K562 (cell line): Measurements from ENCODE around the gene HMSD. TPM values are rescaled to one million over a fixed set of nuclear protein-coding genes. Genes with fewer than 3 reads are reported as not detected.

Experiments
- ATAC-seq: fragments of 200-7000 bp; cut with Tn5 transposase; 3 replicates; pipeline ENCODE4 v1.9.1; 2020; ENCODE audit warnings: moderate library complexity
- BruUV-seq: library from RNA; stranded (reverse); fragments of 400-500 nt; replicated peaks from 2 replicates; lab custom pipeline; 2021; lab: Mats Ljungman, UMichigan
- CTCF ChIA-PET: fragments of 300-600 bp; formaldehyde crosslinking; extraction: SDS; loops from one replicate; lab custom pipeline; 2021; ENCODE audit warnings: low intra/inter-chr PET ratio; lab: Yijun Ruan, JAX
- POLR2A ChIA-PET: fragments of 300-600, 350-650 bp; sonication (Branson Sonifier 250); formaldehyde crosslinking; extraction: SDS; loops from one replicate; lab custom pipeline; 2021; ENCODE audit warnings: antibody characterized with exemption, inconsistent platforms; lab: Yijun Ruan, JAX
- DNase-seq, 4 experiments: peaks; one replicate each; pipeline versions ENCODE4 v3.0.0 to v3.0.0-alpha.2; 2011 to 2018; ENCODE audit warnings: low spot score in 3 of 4, mixed read lengths in 3 of 4; ENCODE audit errors: extremely low read depth in 1 of 4
- FAIRE-seq: peaks from 2 replicates; lab custom pipeline; 2011; peaks lifted over from hg19 to GRCh38; lab: Jason Lieb, UNC
- H2AFZ ChIP-seq: 2 replicates; pipeline ENCODE4 v1.6.0; 2011; ENCODE audit warnings: low read depth, low read length, control low read depth, inconsistent platforms
- H3K27ac ChIP-seq: fragments of 200-600 bp; 3 replicates; pipeline ENCODE4 v1.8.0; 2011; ENCODE audit warnings: low read depth, mild to moderate bottlenecking, control low read depth, inconsistent platforms, low read length, moderate library complexity, mixed read lengths; ENCODE audit errors: extremely low read depth
- H3K27me3 ChIP-seq, 2 experiments: fragments of 300-600 bp in 1 of 2; 2 replicates in 1 of 2; 3 replicates in 1 of 2; pipeline versions ENCODE4 v1.6.0 to v1.8.0; 2011; ENCODE audit warnings: inconsistent platforms in 2 of 2, low read length in 2 of 2, mild to moderate bottlenecking in 1 of 2, mixed read lengths in 1 of 2, moderate library complexity in 1 of 2; ENCODE audit not compliant: control insufficient read depth in 2 of 2, insufficient read depth in 2 of 2
- H3K36me3 ChIP-seq: fragments of 300-600 bp; 3 replicates; pipeline ENCODE4 v1.8.0; 2011; ENCODE audit warnings: mild to moderate bottlenecking, low read length, inconsistent platforms; ENCODE audit not compliant: control insufficient read depth, insufficient read depth
- H3K4me1 ChIP-seq, 2 experiments: fragments of 200-600 bp in 1 of 2; replicated peaks in 1 of 2; 2 replicates in 1 of 2; 3 replicates in 1 of 2; pipeline versions ENCODE4 v1.5.1 to v1.8.0; 2011; ENCODE audit warnings: inconsistent platforms in 2 of 2, low read length in 2 of 2, mild to moderate bottlenecking in 1 of 2, mixed read lengths in 1 of 2, moderate library complexity in 1 of 2; ENCODE audit not compliant: control insufficient read depth in 2 of 2, insufficient read depth in 2 of 2
- H3K4me2 ChIP-seq: 2 replicates; pipeline ENCODE4 v1.6.1; 2011; ENCODE audit warnings: low read length, control low read depth, inconsistent platforms, mixed read lengths; ENCODE audit not compliant: insufficient read depth
- H3K4me3 ChIP-seq: fragments of 200-600 bp; sonication (generic), shearing (Covaris generic); 2 replicates; pipeline ENCODE4 v1.5.1; 2016; ENCODE audit warnings: control low read depth, inconsistent platforms
- H3K79me2 ChIP-seq: fragments of 200-600 bp; 3 replicates; pipeline ENCODE4 v1.8.0; 2011; ENCODE audit warnings: low read length, inconsistent platforms; ENCODE audit not compliant: control insufficient read depth, insufficient read depth
- H3K9ac ChIP-seq, 2 experiments: 2 replicates each; pipeline versions ENCODE4 v1.6.0 to v1.6.1; 2011; ENCODE audit warnings: low read depth in 2 of 2, low read length in 2 of 2, control low read depth in 1 of 2, inconsistent platforms in 1 of 2, mild to moderate bottlenecking in 1 of 2, mixed read lengths in 1 of 2; ENCODE audit not compliant: insufficient read depth in 1 of 2
- H3K9me1 ChIP-seq: one replicate; pipeline ENCODE4 v1.6.0; 2011; ENCODE audit warnings: inconsistent platforms, mild to moderate bottlenecking, low read length, moderate library complexity; ENCODE audit not compliant: control insufficient read depth, insufficient read depth
- H3K9me3 ChIP-seq: replicated peaks from 2 replicates; pipeline ENCODE4 v1.5.1; 2011; ENCODE audit warnings: low read depth, low read length, inconsistent platforms; ENCODE audit not compliant: control insufficient read depth, insufficient read depth
- H4K20me1 ChIP-seq: replicated peaks from 2 replicates; pipeline ENCODE4 v1.6.1; 2011; ENCODE audit warnings: low read length, inconsistent platforms, mixed read lengths; ENCODE audit not compliant: control insufficient read depth, insufficient read depth
- CREB3 ChIP-seq: fragments of 450-650 bp; conservative IDR thresholded peaks from 2 replicates; pipeline ENCODE4 v1.6.1; 2016; ENCODE audit warnings: missing genetic modification characterization, low read depth, mild to moderate bottlenecking, missing compliant biosample characterization, moderate library complexity
- DIDO1 ChIP-seq: fragments of 450-650 bp; IDR thresholded peaks from 2 replicates; pipeline ENCODE4 v1.6.1; 2016; ENCODE audit warnings: low read depth, missing biosample characterization, missing genetic modification characterization
- ELF2 ChIP-seq: fragments of 250-450 bp; sonication (Bioruptor Pico); IDR thresholded peaks from 2 replicates; pipeline ENCODE4 v1.5.0; 2021; ENCODE audit warnings: mild to moderate bottlenecking
- MAZ ChIP-seq, 2 experiments: fragments of 450-650 bp in 1 of 2; sonication (generic) in 1 of 2; formaldehyde crosslinking; IDR thresholded peaks in 1 of 2; conservative IDR thresholded peaks in 1 of 2; 2 replicates each; pipeline versions ENCODE4 v1.4.0 to v1.5.0; 2020; ENCODE audit warnings: mild to moderate bottlenecking in 1 of 2, missing genetic modification reagents in 1 of 2
- RAD51 ChIP-seq: fragments of 450-650 bp; IDR thresholded peaks from 2 replicates; pipeline ENCODE4 v1.7.1; 2016; ENCODE audit warnings: low read depth, mild to moderate bottlenecking, borderline replicate concordance
- SMAD2 ChIP-seq: fragments of 150-350 bp; IDR thresholded peaks from 2 replicates; pipeline ENCODE4 v1.6.1; 2014; ENCODE audit warnings: low read depth, mild to moderate bottlenecking, low read length
- STAT5B ChIP-seq: fragments of 250-450 bp; sonication (Bioruptor Pico); IDR thresholded peaks from 2 replicates; pipeline ENCODE4 v1.8.0; 2021; ENCODE audit warnings: mild to moderate bottlenecking, inconsistent platforms
- TFAM ChIP-seq: fragments of 250-450 bp; sonication (Bioruptor Pico); conservative IDR thresholded peaks from 2 replicates; pipeline ENCODE4 v1.5.0; 2021; ENCODE audit warnings: mild to moderate bottlenecking, moderate library complexity
- ZNF384 ChIP-seq: IDR thresholded peaks from 2 replicates; pipeline ENCODE4 v1.6.1; 2012; ENCODE audit warnings: low read depth, low read length, improper control_type of control experiment
- WGBS: fragments of 100-300 bp; shearing (Covaris generic); methylation state at CpG from one replicate; pipeline ENCODE4 v1.1.6; 2016; ENCODE audit warnings: low coverage, mixed read lengths; ENCODE audit not compliant: insufficient coverage; ENCODE audit errors: missing lambda C conversion rate; 5-methylcytosine and 5-hydroxymethylcytosine counted together
- in situ Hi-C: fragments of 300-500 bp; cut with MboI; formaldehyde crosslinking; loops from 4 replicates; pipeline ENCODE4 v1.15.0; 2018; ENCODE audit warnings: inconsistent platforms, mixed read lengths
- intact Hi-C: fragments of 100-400 bp; cut with micrococcal nuclease; formaldehyde crosslinking; loops from 2 replicates; pipeline ENCODE4 v1.14.2; 2022
- polyA plus RNA-seq, 8 experiments: library from polyadenylated mRNA; depleted of rRNA in 4 of 8; stranded (reverse) in 5 of 8; unstranded in 3 of 8; fragments of >200 nt; fragmentation: Nextera tagmentation in 2 of 8; fragmentation: Illumina TruSeq in 1 of 8; extraction: Ambion mirVana in 2 of 8; extraction: Trizol in 1 of 8; gene quantifications; 2 replicates each; pipeline versions ENCODE4 v1.2.1 to v1.2.3, GENCODE V29; 2011 to 2014; ENCODE audit warnings: inconsistent platforms in 1 of 8, missing spikeins in 1 of 8
- total RNA-seq, 7 experiments: library from RNA; depleted of rRNA in 6 of 7; stranded (reverse); fragments of >200 nt in 6 of 7; fragmentation: Illumina TruSeq in 2 of 7; extraction: Trizol in 2 of 7; gene quantifications; 2 replicates each; pipeline versions ENCODE4 v1.2.1 to v1.2.3, GENCODE V29; 2011 to 2021; ENCODE audit warnings: low replicate concordance in 1 of 7

The HMSD gene
- total and polyA plus RNA-seq, 9 of the 15 experiments (the other 6 are each of a cell fraction or from before 2014, with no cell fraction given) = 0.18 to 0.39 (median 0.33) TPM; not detected in 6

GRCh38 chr18:63904694-63905093 is 44.4 kb upstream of the HMSD start:
- ChIA-PET CTCF (no interaction called here), POLR2A (no interaction called here)
- no peak overlapping the region for H3K4me2 ChIP-seq
- H3K9me1 ChIP-seq = no peaks in the 10 kb centered on the region
- no peak overlapping the region for H3K4me3 ChIP-seq
- no peaks in the 10 kb centered on the region for H3K27me3 ChIP-seq
- ATAC-seq (no peak), DNase-seq (no peak), FAIRE-seq (no peak)
- H3K9me3 ChIP-seq = no peaks in the 10 kb centered on the region
- no peak overlapping the region for H3K27ac ChIP-seq
- no peaks in the 10 kb centered on the region for H3K79me2 ChIP-seq
- 9% methylated on average over 1 of the region's 1 CpG for WGBS
- in situ Hi-C loops (no loop called here), intact Hi-C loops (no loop called here)
- BruUV-seq = no TSS peak
- H2AFZ ChIP-seq = no peak overlapping the region
- no peaks in the 10 kb centered on the region for H3K4me1 ChIP-seq
- no peaks in the 10 kb centered on the region for H4K20me1 ChIP-seq
- H3K9ac ChIP-seq = no peak overlapping the region
- H3K36me3 ChIP-seq = no peaks in the 10 kb centered on the region
- TF ChIP-seq CREB3 (tag) (no peak), ELF2 (no peak), ZNF384 (no peak), TFAM (no peak), MAZ (CRISPR knock-in tag; conservative IDR thresholded peaks at IDR 0.05 in 1 of 2, IDR thresholded peaks at IDR 0.05 in 1 of 2) (no peak), RAD51 (no peak), STAT5B (CRISPR knock-in tag) (no peak), SMAD2 (no peak), DIDO1 (tag) (no peak)
